ENCODE measurements around the gene SLC29A3.

- TF ChIP-seq CTCF (IDR thresholded peaks at IDR 0.05) (no peak), POLR2A (IDR thresholded peaks at IDR 0.05) (no peak), POLR2AphosphoS5 (IDR thresholded peaks at IDR 0.05) (no peak)
Observed at GRCh38 chr10:71312220-71312619, 6.8 kb upstream of the SLC29A3 start.

Measured in breast epithelium (tissue), 3 donors.